ENCODE measurements around the gene EEF1AKMT1. TPM values are rescaled to one million over a fixed set of nuclear protein-coding genes. Genes with fewer than 3 reads are reported as not detected.

Gene EEF1AKMT1
- total RNA-seq, 4 donors from 2014 or later, result 13.1 to 18.7 (median 14.8) TPM

DNA sequence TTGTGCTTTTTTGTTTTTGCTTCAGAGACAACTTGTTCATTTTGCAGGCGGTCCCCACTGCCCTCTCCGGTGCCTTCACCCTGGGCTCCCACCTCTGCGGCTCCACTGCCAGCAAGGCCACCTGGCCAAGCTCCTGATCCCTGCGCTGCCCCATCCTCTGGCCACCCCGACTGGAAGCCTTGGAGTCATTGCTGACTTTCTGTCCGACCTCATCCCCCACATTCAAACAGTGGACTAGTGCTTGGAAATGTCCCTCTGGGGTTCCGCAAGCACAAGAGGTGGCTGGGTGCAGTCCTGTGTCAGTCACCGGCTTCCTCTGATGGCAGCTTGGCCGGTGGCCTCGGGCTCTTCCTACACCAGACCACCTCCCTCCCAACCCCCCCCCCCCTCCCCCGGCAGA is 53.3 kb downstream of the EEF1AKMT1 start:
- DNase-seq (ENCODE audit: extremely low spot score), result no peak
- Histone ChIP-seq H3K4me1 (peaks cover 8 to 13% (median 12%) of the 10 kb centered on the region in 4 donors), H3K27me3 (peaks cover 0 to 19% (median 0%) of the 10 kb centered on the region in 4 donors), H3K36me3 (no peaks in the 10 kb centered on the region), H3K27ac (replicated peaks in 1 of 4) (no peak overlapping the region), H3K9me3 (no peaks in the 10 kb centered on the region), H3K4me3 (no peak overlapping the region)
- WGBS, result 92% methylated on average over 10 of the region's 11 CpGs
- intact Hi-C loops (cut with DNase I), result no loop called here
- TF ChIP-seq POLR2AphosphoS5 (IDR thresholded peaks at IDR 0.05) (no peak), EP300 (IDR thresholded peaks at IDR 0.05) (no peak), POLR2A (IDR thresholded peaks at IDR 0.05; ENCODE audit: low read depth) (no peak)
- TF ChIP-seq, protein P1, sequence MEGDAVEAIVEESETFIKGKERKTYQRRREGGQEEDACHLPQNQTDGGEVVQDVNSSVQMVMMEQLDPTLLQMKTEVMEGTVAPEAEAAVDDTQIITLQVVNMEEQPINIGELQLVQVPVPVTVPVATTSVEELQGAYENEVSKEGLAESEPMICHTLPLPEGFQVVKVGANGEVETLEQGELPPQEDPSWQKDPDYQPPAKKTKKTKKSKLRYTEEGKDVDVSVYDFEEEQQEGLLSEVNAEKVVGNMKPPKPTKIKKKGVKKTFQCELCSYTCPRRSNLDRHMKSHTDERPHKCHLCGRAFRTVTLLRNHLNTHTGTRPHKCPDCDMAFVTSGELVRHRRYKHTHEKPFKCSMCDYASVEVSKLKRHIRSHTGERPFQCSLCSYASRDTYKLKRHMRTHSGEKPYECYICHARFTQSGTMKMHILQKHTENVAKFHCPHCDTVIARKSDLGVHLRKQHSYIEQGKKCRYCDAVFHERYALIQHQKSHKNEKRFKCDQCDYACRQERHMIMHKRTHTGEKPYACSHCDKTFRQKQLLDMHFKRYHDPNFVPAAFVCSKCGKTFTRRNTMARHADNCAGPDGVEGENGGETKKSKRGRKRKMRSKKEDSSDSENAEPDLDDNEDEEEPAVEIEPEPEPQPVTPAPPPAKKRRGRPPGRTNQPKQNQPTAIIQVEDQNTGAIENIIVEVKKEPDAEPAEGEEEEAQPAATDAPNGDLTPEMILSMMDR (IDR thresholded peaks at IDR 0.05), result no peak

DNA sequence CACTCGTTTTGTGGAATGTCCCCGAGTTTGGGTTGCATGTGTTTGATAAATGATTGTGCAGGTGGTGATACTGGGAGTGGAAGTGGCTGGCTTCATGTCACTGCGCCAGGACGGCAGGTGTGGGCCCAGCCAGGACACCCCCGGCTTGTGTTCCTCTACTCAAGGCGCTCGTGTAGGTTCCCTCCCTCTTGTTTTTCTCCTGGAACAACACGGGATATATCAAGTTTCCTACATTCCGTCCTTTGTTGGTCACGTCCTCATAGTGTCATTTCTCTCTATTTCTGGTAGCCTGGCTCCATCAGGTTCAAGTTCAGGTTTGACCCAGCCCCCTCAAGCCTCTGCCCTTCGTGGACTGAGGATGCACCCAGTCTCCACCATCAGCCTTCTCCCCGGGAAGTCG is 54.0 kb downstream of the EEF1AKMT1 start:
- Histone ChIP-seq H3K4me1 (peaks cover 8 to 20% (median 16%) of the 10 kb centered on the region in 4 donors), H3K4me3 (no peak overlapping the region), H3K27ac (replicated peaks in 1 of 4) (no peak overlapping the region), H3K9me3 (no peaks in the 10 kb centered on the region), H3K36me3 (no peaks in the 10 kb centered on the region), H3K27me3 (peaks cover 0 to 19% (median 0%) of the 10 kb centered on the region in 4 donors)
- no peak for DNase-seq (ENCODE audit: extremely low spot score)
- WGBS, result 80% methylated on average over 13 of the region's 13 CpGs
- TF ChIP-seq, protein P1 (IDR thresholded peaks at IDR 0.05), result no peak
- no peak for TF ChIP-seq EP300 (IDR thresholded peaks at IDR 0.05)
- no peak for TF ChIP-seq POLR2AphosphoS5 (IDR thresholded peaks at IDR 0.05)
- no peak for TF ChIP-seq POLR2A (IDR thresholded peaks at IDR 0.05; ENCODE audit: low read depth)
- intact Hi-C loops (cut with DNase I), result no loop called here

DNA sequence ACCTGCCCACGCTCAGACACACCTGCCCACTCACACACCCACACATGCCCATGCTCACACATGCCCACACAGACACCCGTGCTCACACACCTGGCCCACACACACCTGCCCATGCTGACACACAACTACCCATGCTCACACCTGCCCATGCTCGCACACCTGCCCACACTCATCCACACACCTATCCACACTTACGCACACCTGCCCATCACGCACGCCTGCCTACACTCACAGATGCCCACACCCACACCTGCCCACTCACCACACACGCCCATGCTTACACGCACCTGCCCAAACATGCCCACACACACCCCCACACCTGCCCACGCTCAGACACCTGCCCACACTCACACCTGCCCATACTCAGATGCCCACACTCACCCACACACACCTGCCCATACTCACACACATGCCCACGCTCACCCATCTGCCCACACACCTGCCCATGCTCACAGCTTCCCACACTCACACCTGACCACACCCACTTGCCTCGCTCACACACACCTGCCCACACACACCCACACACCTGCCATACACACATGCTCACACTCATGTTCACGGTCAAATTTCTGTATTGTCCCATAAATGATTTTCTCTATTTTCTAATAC is 54.7 kb downstream of the EEF1AKMT1 start:
- H3K27ac ChIP-seq (replicated peaks in 1 of 4), result no peak overlapping the region
- peaks cover 13 to 27% (median 23%) of the 10 kb centered on the region in 4 donors for H3K4me1 ChIP-seq
- WGBS, result 93% methylated on average over 12 of the region's 12 CpGs
- peaks cover 0 to 19% (median 0%) of the 10 kb centered on the region in 4 donors for H3K27me3 ChIP-seq
- H3K36me3 ChIP-seq, result no peaks in the 10 kb centered on the region
- no peak for DNase-seq (ENCODE audit: extremely low spot score)
- intact Hi-C loops (cut with DNase I), result no loop called here
- no peaks in the 10 kb centered on the region for H3K9me3 ChIP-seq
- no peak for TF ChIP-seq POLR2AphosphoS5 (IDR thresholded peaks at IDR 0.05)
- TF ChIP-seq, protein P1 (IDR thresholded peaks at IDR 0.05), result no peak
- no peak overlapping the region for H3K4me3 ChIP-seq

- H3K27me3 ChIP-seq, result peaks cover 0 to 19% (median 0%) of the 10 kb centered on the region in 4 donors
These were observed 55.9 kb downstream of the EEF1AKMT1 start for GRCh38 chr13:20717581-20718542.

More at GRCh38 chr13:20717581-20718542, 55.9 kb downstream of the EEF1AKMT1 start:
- intact Hi-C loops (cut with DNase I), result no loop called here
- no peak for DNase-seq (ENCODE audit: extremely low spot score)
- H3K36me3 ChIP-seq, result no peaks in the 10 kb centered on the region
- H3K27ac ChIP-seq (replicated peaks in 1 of 4), result no peak overlapping the region
- peaks cover 25 to 39% (median 35%) of the 10 kb centered on the region in 4 donors for H3K4me1 ChIP-seq
- WGBS, result 91% methylated on average over 43 of the region's 44 CpGs
- TF ChIP-seq POLR2AphosphoS5 (IDR thresholded peaks at IDR 0.05) (no peak), EP300 (IDR thresholded peaks at IDR 0.05) (no peak), POLR2A (IDR thresholded peaks at IDR 0.05; ENCODE audit: low read depth) (no peak)
- TF ChIP-seq, protein P1 (IDR thresholded peaks at IDR 0.05), result no peak
- no peak overlapping the region for H3K4me3 ChIP-seq
- no peaks in the 10 kb centered on the region for H3K9me3 ChIP-seq
